Testis (tissue), 2 donors: Measurements from ENCODE around the gene TASOR.

Experiments used
- POLR2A ChIP-seq: fragments of 450-650 bp; IDR thresholded peaks from one replicate; pipeline ENCODE4 v1.6.1; 2017; ENCODE audit warnings: antibody characterized with exemption, mild to moderate bottlenecking, moderate library complexity
- TF ChIP-seq, protein P1 (sequence below), 3 experiments: fragments of 450-650 bp in 2 of 3; fragments of 200-600 bp in 1 of 3; sonication (generic) in 1 of 3; IDR thresholded peaks; one replicate each; pipeline ENCODE4 v1.5.1; 2016 to 2019; ENCODE audit warnings: antibody characterized with exemption in 3 of 3, mild to moderate bottlenecking in 2 of 3, moderate library complexity in 1 of 3

DNA sequence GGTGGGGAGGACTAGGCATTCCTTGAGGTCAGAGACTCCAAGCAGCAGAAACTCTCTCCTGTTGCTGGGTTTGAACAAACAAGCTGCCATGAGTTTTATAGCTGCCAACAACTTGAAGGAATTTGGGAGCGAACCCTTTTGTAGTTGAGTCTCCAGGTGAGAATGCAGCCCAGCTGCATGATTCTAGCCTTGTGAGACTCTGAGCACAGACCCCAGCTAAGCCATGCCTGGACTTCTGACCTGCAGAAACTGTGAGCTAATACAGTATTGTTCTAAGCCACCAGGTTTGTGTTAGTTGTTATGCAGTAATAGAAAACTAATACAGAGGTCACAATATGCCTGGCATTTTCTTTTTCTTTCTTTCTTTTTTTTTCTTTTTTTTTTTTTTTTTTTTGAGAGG, 6.2 kb upstream of the TASOR start:
- TF ChIP-seq, protein P1, sequence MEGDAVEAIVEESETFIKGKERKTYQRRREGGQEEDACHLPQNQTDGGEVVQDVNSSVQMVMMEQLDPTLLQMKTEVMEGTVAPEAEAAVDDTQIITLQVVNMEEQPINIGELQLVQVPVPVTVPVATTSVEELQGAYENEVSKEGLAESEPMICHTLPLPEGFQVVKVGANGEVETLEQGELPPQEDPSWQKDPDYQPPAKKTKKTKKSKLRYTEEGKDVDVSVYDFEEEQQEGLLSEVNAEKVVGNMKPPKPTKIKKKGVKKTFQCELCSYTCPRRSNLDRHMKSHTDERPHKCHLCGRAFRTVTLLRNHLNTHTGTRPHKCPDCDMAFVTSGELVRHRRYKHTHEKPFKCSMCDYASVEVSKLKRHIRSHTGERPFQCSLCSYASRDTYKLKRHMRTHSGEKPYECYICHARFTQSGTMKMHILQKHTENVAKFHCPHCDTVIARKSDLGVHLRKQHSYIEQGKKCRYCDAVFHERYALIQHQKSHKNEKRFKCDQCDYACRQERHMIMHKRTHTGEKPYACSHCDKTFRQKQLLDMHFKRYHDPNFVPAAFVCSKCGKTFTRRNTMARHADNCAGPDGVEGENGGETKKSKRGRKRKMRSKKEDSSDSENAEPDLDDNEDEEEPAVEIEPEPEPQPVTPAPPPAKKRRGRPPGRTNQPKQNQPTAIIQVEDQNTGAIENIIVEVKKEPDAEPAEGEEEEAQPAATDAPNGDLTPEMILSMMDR (IDR thresholded peaks at IDR 0.05) = no peak
- TF ChIP-seq POLR2A = no peak
